Activated naive CD4-positive, alpha-beta T cell treated with Interleukin-2 at 50 U/mL for 16 hours (primary cell): ENCODE results near the gene RPS6KA1.

Experiments used
- DNase-seq: peaks from one replicate; pipeline ENCODE4 v3.0.0-alpha.2; 2020

Gene RPS6KA1

DNA sequence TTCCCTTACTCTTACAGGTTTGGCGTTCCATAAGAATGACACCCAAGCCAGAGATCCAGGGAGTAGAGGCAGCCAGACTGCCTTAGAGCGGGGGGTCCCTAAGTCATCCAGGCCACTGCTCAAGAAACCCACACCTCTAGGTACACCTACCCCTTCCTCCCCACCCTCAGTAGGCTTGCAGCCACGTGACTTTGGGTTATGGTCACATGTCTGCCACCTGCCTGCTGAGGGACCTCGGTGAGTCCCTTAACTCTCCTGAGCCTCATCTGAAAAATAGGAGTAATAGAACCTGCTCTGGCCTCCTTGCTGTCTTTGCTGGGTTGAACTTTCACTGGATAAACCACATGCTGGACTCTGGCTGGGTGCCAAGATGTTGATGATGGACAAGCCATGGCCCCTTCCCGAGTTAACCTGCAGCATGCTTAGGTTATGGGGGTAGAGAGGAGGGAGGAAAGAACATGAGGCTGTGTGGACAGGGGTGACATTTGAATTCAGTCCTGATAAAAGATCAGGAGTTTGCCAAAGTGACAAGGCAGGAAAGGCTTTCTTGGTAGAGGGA, 4.5 kb downstream of the RPS6KA1 start:
- DNase-seq, result no peak

DNA sequence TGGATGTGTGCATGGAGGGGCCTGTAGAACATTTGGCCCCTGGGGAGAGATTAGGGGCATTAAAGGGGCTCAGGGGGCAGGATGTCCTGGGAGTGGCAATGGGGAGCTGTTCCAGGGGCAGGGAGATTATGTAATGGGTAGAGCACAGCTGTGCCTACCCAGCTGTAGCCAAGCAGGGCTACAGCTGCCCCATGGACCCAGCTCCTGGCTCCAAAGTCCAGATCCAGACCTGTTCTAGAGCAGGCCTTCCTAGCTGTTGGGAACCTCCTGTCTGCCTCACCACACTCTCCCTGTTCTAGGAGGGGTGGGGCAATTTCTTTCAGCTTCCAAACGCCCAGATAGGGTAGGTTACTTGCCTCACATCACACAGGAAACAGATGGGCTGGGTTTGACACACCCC, 5.6 kb downstream of the RPS6KA1 start:
- no peak for DNase-seq

DNA sequence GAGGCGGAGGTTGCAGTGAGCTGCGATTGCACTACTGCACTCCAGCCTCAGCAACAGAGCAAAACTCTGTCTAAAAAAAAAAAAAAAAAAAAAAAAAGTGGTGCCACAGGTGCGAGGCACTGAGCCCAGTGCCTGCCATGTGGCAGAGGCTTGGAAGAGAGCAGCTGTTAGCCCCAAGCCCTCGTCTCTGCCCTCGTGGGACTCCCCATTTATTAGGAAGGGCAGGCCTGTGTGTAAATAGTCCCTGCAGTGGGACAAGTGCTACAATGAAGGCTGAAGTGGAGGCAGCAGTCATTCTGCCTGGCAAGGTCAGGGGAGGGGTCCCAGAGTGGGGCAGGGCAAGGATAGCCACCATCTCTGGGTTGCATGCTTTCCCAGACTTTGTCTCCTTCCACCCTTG, 6.5 kb downstream of the RPS6KA1 start:
- DNase-seq, result no peak

DNA sequence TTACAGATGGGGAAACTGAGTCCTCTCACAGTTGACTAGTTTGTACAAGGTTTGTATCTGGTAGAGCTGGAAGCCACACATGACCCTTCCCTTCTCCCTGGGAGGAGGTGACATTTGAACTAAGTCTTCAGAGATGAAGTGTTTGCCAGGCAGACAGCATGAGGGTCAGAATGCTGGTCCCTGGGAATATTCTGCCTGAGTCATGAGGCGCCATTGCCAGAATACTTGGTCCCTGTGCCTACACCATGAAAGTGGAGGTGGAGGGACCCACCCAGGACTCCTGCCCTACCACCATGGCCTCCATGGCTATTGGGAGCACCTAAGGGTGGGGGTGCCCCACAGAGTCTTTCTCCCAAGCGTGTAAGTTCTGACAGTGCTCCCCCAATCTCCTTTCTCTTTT, 7.0 kb downstream of the RPS6KA1 start:
- DNase-seq, result no peak

DNA sequence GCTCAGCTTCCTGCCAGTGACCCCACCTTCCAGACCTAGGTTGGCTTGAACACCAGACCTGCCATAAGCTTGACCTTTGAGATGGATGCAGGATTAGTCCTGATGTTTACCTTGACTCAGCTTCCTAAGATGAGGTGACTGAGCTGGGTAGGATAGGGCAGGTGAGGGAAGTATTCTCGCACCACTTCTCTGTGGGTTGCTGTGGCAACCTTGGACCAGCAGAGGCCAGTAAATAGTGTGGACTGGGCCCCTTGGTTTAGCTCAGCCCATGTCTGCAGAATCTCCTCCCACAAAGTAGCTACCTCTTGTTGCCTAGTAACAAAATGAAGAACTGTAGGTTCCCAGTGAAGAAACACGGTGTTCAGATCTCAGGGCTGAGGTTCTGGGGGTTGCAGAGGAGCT, 8.4 kb downstream of the RPS6KA1 start:
- DNase-seq, result no peak

DNA sequence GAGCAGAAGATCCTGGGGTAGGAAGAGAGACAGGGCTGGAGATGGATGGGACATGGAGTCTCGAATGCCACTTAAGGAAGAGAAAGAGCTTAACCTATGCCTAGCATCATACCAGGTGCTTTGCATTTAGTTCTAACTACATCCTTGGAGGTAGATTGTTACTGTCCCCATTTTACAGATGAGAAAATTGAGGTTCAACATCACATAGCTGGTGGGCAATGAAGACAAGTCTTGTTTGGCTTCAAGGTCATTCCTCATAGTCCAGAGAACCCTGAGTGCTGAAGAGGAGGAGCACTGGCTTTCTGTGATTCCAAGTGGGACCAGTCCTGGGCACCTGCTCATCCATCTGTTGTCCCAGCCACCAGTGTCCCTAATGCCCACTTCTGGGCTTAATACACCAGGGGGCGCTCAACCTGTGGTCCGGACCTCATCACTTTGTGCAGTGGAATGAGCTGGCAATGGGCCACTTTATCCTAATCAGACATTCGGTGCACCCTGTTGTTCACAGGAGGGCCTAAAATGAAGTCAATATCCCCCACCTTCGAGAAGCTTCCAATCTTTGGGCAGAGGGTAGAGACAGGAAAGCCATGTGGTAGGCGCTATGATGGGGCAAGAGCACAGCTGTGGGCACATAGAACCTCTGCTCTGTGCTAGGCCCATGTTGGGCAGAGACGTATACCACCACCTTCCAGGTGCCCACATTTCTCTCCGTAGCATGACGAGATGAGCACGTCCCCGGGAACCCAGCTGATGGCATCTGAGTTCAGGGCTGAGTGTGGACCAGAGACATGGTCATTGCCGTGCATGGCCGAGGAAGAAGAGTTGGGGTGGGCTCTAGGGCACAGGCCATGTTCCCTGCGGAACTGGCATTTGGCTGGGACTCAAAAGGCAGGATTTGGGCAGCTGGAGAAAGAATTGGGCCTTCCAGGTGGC, 9.2 kb downstream of the RPS6KA1 start:
- peak; percentile 60 for DNase-seq

DNA sequence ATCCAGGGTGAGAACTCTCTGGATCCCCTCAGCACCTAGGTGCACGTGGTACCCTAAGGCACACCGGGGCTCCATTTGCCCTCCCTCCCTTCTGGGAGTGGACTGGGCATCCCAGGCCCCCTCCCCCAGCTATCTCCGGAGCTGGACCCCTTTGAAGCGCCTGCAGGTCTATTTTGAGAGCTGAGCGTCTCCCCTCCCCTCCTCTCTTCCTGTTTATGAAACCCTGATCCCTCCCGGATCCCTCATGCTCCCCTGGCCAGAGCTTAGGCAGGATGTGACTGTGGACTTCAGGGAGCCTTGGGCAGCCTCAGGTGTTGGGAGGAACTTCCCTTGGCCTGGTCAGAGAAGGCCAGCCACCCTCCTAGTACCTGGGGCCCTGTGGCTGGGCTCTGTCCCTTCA, 10.2 kb downstream of the RPS6KA1 start:
- DNase-seq, result no peak

DNA sequence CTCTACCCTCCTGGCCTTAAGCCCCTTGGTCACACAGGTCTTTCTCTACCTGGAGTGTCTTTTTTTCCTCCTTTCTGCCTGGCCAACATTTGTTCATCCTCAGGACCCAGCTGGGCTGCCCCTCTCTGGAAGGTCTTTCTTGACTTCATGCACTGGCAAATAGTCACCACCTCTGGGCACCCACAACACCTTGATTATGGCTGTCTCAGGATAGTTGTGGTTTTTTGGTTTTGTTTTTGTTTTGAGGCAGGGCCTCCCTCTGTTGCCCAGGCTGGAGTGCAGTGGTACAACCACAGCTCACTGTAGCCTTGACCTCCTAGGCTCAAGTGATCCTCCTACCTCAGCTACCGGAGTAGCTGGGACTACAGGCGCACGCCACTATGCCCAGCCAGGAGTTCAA, 10.8 kb downstream of the RPS6KA1 start:
- no peak for DNase-seq

DNA sequence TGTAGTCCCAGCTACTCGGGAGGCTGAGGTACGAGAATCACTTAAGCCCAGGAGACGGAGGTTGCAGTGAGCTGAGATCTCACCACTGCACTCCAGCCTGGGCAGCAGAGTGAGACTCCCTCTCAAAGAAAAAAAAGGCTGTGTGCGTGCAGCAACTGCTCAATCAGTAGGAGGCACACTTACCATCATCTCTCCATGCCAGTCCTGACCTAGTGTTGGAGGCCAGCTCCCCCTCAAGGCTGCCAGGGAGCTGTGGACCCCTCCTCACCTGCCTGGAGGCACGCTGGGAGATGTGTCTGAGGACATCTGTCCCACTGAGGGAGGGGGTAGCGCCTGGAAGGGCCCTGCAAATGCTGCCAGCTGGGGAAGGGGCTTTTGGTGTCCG, 11.9 kb downstream of the RPS6KA1 start:
- DNase-seq, result no peak

DNA sequence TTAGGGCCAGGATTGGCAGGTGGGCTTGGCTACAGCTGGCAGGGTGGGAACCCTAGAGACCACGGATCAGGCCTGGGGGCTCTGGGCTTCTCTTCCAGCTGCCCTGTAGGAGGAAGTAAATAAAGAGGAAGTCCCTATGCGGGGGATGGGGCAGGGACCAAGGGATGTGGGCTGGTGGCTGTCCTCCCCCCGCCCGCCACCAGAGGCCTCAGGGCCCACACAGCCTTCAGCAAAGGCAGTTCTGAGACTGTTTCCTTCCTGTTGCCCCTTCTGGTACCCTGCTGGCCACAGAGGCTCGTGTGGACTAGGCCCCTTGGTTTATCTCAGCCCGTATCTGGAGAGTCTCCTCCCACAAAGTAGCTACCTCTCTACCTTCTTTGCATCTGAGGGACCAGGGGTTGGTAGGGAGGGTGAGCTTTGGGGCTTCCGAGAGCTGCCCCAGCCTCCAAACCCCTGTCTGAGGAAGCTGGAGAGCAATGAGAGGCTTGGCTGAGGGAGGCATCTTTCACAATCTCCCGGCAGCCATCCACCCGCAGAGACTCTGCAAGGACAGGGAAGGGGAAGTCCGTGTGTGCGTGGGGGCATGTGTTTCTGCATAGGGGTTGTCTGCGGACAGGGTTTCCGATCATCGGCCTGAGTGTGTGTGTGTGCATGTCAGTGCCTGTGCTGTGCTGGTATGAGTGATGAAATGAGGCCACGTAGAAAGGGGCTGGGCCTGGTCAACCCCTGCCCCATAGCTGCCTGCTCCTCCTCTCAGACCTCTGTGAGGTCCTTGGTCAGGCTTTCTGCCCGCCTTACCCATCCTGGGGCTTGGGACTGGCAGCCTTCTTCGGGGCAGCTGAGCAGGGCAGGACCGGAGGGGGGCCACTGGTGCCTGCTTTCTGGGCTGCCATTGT, 12.5 kb downstream of the RPS6KA1 start:
- DNase-seq, result peak; percentile 82

DNA sequence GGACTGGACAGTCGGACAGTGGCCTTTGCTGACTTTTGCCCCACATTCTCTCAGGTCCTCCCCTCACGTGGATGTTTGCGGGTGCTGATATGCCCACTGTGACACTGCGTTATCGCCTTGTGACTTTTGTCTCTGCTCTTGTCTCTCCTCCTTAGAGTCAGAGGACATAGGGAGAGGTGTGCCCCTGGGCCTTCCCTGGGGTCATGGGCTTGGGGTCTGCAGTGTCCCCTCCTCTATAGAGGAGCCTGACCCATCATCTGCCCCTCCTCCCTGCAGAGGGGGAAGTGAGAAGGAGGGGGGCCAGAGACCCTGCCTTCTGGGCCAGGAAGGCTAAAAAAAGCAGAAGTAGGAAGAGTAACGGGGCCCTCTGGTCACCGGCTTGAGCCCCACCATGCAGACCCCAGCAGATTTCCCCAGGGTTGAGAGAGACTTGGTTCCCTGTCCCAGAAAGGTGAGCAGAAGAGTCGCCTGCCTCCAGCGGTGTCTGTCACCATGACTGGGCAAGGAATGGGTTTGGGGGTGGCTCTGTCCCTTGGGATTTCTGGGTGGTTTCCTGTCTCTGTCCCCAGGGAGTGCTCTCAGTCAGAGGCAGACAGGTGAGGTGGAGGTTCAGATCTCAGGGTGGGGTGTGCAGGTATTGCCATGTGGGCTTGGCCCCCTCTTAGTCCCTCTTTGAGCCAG, 13.3 kb downstream of the RPS6KA1 start:
- DNase-seq, result no peak

DNA sequence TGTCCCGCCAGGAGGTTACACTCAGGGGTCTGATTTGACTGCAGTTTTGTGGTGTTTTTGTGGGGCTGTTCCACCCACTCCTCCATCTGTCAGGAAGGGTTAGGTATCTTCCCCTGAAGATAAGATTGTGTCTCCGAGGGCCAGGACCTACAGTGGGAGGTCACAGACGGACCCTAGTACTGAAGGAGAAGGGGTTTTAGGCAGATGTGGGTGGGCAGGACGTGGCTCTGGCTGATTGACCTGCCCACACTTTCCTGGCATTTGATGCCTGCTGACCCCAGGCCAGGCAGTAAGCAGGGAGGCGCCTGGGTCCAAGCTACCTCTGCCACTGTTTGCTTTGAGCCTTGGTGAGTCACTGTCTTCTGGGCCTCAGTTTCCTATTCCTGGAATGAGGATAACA, 13.9 kb downstream of the RPS6KA1 start:
- no peak for DNase-seq

DNA sequence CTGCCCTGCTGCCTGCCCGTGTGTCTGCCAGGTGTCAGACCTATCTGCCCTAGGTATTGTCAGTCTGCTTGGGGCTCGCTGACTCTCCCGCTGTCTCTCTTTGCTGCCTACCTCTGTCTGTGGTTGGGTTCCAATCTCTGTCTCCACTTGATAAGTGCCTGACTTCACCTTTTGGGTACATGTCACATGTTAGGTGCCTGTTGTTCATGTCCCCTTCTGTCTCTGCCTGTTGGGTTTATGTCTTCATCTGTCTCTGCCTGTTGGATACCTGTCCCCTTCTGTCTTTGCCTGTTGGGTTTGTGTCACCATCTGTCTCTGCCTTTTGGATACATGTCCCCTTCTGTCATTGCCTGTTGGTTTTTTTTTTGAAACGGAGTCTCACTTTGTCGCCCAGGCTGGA, 14.6 kb downstream of the RPS6KA1 start:
- no peak for DNase-seq

DNA sequence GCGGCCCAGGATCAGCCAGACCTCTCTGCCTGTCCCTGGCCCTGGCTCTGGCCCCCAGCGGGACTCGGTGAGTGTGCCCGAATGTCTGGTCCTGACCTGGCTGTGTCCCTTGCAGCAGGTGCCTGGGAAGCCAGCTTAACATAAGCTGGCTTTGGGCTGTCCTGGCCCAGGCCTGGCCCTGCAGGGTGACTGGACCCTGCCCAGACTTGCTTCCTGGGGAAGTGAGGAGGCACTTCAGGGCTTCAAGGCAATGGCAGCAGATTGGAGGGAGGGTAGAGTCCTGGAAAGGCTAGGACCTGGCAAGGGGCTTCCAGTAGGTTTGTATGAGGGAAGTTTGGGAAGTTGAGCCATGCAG, 16.4 kb downstream of the RPS6KA1 start:
- DNase-seq, result no peak

DNA sequence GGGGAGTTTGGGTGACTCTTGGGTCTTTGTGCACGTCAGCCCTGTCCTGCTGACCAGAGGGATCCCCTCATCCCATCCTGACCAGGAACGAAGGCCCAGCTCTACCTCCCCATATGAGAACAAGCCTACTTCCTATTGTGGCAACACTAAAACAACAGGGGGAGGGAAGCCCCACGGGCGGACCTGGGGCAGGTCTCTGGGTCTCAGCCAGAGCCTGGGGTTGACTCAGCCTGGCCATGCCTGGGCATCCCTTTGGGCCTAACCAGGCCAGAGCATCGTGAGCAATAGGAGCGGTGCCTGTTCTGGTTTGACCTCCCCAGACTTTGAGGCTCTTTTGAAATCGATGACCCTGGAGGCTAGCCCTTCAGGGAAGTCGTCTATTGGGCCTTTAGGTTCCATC, 16.8 kb downstream of the RPS6KA1 start:
- DNase-seq, result no peak

DNA sequence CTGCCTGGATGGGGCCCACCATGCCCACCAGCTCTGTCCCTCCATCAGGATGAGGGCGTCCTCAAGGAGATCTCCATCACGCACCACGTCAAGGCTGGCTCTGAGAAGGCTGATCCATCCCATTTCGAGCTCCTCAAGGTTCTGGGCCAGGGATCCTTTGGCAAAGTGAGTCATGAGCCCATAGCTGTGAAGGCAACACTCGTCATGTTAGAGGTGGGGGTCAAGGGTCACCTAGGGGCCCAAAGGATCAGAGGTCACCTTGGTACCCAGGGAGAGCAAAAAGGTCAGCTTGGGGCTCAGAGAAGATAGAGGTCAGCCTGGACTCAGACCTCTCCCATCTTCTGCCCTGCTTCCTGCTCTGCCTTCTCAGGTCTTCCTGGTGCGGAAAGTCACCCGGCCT, 17.3 kb downstream of the RPS6KA1 start:
- no peak for DNase-seq

DNA sequence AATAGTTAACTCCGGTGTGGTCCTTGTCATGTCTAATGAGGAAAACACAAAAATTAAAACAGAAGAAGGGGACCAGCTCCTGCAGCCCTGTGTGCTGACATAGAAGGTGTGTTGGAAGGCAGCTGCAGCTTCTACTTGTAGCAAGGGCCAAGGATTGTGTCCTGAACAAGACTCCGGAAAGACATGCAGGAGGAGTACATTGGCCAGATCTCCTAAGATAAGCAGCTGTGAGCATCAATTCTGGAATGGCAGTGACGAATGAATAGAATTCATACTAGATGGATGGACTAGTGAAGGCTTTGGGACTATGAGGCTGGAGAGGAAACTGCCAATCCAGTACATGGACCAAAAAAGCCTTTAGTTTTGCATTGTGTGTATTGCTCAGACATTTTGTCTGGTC, 19.3 kb downstream of the RPS6KA1 start:
- no peak for DNase-seq

DNA sequence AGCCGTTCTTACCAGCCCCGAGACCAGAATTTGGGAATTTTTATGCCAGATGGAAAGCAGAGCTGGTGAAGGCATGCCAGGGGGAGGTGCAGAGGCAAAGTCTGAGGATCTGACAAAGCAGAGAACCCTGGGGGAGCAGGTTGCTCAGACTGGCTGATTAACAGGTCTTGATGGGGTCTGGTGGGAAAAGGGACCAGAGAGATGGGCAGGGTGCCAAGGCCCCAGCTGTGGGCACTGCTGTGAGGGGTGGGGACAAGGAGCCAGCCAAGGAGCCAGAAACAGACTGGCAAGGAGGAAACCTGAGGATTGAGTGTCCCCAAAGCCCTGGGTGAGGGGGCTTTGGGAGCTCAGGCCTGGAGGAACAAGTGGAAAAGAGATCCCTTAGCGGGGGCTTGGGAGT, 21.4 kb downstream of the RPS6KA1 start:
- no peak for DNase-seq

DNA sequence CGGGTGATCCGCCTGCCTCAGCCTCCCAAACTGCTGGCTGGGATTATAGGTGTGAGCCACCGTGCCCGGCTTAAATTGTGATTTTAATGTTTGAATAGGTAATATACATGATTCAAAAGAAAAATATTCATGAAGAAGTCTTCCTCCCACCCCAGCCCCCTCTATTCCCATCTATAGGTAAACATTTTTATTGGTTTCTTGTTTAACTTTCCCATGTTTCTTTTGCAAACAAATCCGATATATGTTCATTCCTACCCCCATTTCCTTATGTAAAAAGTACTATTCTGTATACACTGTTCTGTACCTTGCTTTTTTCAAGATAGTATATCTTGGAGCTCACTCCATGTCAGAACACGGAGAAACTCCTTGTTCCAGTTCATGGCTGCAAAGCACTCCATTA, 23.2 kb downstream of the RPS6KA1 start:
- no peak for DNase-seq

DNA sequence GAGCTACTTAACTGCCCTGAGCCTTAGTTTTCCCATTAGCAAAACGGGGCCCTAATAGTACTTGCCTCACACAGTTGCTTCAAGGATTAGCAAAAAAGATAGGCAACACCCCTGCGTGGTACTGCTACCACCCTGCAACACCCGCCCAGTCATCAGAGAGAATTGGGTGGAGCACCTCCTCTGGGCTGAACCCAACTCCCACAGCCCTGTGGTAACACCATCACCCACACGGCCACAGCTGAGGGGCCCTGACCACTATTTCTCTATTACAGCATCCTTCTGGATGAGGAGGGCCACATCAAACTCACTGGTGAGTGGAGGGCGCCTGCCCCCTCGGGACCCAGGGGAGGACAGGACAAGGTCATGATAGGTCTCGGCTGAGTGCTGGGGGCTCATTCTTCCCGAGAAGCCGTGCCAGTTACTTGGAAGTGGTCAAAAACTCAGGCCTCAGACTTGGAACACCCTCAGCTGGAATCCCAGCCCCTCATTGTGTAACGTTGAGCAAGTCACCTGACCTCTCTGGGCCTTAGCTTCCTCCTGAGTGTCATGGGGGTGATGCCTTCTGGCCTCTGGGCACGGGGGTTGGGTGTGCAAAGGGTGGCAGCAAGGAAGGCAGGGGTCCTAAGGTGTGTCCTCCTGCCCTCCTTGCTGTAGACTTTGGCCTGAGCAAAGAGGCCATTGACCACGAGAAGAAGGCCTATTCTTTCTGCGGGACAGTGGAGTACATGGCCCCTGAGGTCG, 24.6 kb downstream of the RPS6KA1 start:
- DNase-seq, result no peak

DNA sequence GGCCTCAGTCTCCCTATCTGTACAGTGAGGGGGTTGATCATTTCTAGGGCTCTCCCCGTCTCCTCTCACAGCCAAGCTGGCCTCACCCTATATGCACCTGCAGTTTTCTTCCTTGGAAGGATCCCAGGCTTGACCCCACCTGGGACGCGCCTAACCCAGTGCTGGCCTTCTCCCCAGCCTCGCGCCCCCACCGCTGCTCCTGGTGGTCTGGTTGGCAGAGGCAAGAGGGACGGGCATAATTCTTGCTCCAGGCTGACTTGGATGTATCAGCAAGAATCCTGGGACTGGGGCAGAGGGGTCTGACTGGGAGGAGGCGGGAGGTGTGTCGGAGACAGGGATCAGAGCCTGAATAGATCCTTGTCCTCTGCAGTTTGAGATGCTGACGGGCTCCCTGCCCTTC, 25.2 kb downstream of the RPS6KA1 start:
- no peak for DNase-seq

DNA sequence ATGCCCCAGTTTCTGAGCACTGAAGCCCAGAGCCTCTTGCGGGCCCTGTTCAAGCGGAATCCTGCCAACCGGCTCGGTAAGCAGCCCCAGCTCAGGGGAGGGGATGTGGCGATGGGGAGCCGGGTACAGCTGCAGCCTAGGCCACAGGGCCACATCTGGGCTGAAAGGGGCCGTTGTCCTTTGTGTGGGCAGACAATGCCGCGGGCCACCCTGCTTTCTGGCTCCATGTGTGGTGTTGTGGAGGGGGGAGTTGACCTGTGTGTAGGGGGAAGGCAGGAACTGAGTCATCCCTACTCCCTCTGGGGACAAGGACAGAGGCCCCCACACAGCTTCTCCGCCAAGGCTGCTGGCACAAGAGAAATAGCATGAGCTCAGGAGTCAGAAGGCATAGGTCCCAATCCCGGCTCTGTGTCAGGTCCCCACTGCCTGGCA, 26.0 kb downstream of the RPS6KA1 start:
- no peak for DNase-seq
